GM19023 (cell line): Measurements from ENCODE around the gene KATNB1.
A peak's percentile ranks its signal among the peaks of the same experiment; 100 is the strongest.
"Not testable (repeated sequence)": the region's sequence is repeated elsewhere in the genome, so short reads cannot be mapped to it uniquely, and the experiment has no call there.

Experiments used
- ATAC-seq: cut with Tn5 transposase; IDR thresholded peaks from one replicate; pipeline ENCODE4 v1.9.1; 2021; ENCODE audit warnings: mild to moderate bottlenecking, moderate library complexity; ENCODE audit not compliant: unreplicated experiment

KATNB1 gene

GRCh38 chr16:57724531-57724930 is 11.0 kb upstream of the KATNB1 start:
- no peak for ATAC-seq

GRCh38 chr16:57725151-57725550 is 10.4 kb upstream of the KATNB1 start:
- ATAC-seq = no peak

- ATAC-seq = no peak
Measured at GRCh38 chr16:57725554-57725953, 10.0 kb upstream of the KATNB1 start.

- ATAC-seq = no peak
Measured at GRCh38 chr16:57725976-57726375, 9.6 kb upstream of the KATNB1 start.

DNA sequence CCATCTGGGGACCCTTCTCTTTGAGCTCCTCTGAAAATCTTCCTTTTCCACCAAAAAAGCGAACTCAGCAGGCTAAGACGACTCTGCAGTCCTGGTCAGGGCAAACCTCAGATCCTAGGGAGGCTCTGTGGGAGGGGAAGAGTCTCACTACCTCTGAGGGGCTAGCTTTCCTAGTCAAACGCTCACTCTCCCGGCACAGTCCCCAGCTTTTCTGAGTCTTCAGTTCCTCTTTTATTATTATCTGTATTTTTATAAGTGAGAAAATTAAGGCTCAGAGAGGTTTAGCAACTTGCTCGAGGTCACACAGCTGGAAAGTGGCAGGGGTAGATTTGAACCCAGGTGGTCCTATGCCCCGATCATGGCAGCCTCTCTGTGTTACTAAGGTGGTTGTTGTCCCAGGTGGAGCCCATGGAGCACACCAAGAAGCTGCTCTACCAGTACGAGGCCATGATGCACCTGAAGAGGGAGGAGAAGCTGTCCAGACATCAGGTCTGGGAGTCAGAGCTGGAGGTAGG is 9.1 kb upstream of the KATNB1 start:
- no peak for ATAC-seq

DNA sequence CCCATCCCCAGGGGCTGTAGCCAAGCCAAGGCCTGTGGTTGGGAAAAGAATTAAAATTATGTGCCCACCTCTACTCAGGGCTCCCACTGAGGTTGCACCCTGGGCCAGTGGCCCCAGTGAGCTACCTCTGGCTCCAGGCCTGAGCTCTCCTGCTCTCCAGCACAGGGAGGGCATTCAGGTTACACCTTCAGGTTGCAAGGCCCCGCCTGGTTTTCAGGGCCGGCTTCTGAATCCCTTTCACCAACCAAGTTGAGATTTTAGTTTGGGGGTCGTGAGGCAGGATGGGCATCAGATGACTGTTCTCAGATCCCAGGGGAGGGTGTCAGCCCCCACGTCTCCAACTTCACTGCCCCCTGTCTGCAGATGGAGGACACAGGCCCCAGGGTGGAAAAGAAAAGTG is 8.0 kb upstream of the KATNB1 start:
- no peak for ATAC-seq

DNA sequence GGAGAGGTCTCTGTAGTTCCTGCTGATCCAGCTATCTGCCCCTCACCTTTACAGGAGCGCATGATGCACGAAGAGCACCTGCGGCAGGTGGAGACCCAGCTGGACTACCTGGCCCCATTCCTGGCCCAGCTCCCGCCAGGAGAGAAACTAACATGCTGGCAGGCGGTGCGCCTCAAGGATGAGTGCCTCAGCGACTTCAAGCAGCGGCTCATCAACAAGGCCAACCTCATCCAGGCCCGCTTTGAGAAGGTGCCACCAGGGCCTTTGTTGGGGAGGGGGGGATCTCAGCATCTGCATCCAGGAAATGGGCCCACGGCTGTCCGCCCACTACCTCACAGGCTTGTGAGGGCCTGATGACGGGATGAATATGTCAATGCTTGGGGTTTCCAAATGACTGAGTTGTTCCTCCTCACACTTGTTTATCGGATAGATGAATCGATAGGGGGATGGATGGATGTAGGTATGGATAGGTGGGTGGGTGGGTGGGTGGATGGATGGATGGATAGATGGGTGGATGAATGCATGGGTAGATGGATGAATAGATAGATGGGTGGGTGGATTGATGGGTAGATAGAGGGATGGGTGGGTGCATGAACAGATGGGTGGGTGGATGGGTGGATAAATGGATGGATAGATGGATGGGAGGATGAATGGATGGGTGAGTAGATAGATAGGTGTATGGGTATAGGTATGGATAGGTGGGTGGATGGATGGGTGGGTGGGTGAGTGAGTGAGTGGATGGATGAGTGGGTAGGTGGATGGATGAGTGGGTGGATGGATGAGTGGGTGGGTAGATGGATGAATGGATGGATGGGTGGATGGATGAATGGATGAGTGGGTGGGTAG is 7.0 kb upstream of the KATNB1 start:
- ATAC-seq = no peak

DNA sequence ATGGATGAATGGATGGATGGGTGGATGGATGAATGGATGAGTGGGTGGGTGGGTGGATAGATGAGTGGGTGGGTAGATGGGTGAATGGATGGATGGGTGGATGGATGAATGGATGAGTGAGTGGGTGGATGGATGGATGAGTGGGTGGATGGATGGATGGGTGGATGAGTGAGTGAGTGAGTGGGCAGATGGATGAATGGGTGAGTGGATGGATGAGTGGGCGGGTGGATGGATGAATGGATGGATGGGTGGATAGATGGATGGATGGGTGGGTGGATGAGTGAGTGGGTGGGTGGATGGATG is 6.4 kb upstream of the KATNB1 start:
- no peak for ATAC-seq

DNA sequence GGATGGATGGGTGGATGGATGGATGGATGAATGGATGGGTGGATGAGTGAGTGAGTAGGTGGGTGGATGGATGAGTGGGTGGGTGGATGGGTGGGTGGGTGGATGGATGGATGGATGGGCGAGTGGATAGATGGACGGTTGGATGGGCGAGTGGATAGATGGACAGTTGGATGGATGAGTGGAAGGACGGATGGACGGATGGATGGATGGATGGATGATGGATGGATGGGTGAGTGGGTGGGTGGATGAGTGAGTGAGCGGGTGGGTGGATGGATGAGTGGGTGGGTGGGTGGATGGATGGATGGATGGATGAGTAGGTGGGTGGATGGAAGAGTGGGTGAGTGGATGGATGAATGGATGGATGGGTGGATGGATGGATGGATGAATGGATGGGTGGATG is 5.7 kb upstream of the KATNB1 start:
- ATAC-seq = not testable (repeated sequence)

DNA sequence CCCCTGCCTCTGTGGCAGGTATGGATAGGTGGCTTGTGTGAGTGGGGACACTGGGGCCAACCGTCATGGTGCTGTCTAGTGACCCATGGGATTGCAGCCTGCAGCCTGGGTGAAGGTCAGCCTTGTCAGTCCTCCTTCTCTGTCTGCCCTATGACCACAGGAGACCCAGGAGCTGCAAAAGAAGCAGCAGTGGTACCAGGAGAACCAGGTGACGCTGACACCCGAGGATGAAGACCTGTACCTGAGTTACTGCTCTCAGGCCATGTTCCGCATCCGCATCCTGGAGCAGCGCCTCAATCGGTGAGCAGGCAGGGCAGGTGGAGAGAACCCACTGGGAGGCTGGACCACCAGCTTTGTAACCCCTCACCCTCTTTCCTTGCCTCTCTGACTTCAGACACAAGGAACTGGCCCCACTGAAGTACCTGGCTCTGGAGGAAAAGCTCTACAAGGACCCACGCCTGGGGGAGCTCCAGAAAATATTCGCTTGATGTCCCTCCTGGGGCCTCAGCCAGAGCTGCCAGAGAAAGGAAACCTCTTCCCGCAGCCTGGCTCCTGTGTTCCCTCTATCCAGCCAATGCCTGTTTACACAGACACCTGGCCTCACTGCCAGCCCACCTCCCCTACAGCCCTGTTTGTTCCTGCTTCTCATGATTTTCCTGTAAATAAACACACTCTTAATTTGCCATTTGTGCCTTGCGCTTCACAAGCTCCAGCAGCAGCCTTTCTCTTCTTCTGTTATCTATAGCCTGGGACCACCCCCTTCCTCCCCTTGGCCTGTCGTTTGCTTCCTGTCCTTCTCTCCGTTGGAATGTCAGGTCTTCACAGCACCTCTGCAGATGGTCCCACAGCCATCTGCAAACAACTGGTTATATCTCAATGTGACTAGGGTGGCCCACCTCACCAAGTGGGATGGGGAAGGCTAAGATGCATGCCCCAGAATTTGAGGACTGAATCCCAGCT is 4.5 kb upstream of the KATNB1 start:
- no peak for ATAC-seq

- ATAC-seq = no peak
Measured at GRCh38 chr16:57732037-57732436, 3.5 kb upstream of the KATNB1 start.

DNA sequence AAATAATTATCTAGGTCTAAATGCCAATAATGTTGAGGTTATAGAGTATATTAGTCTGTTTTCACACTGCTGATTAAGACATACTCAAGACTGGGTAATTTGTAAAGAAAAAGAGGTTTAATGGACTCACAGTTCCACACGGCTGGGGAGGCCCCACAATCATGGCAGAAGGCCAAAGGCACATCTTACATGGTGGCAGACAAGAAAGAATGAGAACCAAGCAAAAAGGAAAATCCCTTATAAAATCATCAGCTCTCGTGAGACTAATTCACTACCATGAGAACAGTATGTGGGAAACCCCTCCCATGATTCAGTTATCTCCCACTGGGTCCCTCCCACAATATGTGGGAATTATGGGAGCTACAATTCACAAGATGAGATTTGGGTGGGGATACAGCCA is 2.9 kb upstream of the KATNB1 start:
- no peak for ATAC-seq

DNA sequence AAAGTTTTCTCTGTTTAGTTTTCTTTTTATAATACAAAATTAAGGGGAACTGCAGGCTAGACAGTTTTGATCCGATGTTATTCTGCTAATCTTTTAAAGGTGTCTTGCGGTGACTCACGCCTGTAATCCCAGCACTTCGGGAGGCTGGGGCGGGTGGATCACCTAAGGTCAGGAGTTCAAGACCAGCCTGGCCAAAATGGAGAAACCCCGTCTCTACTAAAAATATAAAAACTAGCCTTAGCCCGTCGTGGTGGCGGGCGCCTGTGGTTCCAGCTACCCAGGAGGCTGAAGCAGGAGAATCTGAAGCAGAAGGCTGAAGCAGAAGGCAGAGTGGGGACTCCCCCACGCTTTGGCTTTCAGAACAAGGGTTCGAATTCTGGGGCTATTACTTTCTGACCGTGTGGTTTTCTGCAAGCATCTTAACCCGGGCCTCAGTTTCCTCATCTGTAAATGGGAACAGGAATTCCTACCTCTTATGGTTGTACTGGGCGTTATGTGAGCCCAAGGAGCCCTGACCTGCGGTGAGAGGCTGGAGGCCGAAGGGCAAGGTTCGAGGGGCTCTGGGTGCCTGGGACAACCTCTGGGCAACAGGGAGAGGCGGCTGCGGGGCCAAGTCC is 1.2 kb upstream of the KATNB1 start:
- no peak for ATAC-seq

GRCh38 chr16:57734925-57735754 is 430 bp upstream of the KATNB1 start:
- peak; percentile 92 for ATAC-seq

- ATAC-seq = no peak
Measured at GRCh38 chr16:57736419-57737351, 1.1 kb downstream of the KATNB1 start.

GRCh38 chr16:57738844-57739243 is 3.3 kb downstream of the KATNB1 start:
- no peak for ATAC-seq

- no peak for ATAC-seq
Measured at GRCh38 chr16:57739756-57740422, 4.3 kb downstream of the KATNB1 start.

- ATAC-seq = no peak
Measured at GRCh38 chr16:57740423-57741071, 5.0 kb downstream of the KATNB1 start.
